Smooth muscle cell (in vitro differentiated cells): ENCODE results near the gene TM7SF3. TPM values are rescaled to one million over a fixed set of nuclear protein-coding genes. Genes with fewer than 3 reads are reported as not detected.
"Not testable (repeated sequence)": the region's sequence is repeated elsewhere in the genome, so short reads cannot be mapped to it uniquely, and the experiment has no call there.

Source experiments
- DNase-seq: peaks from one replicate; lab custom pipeline; 2025; ENCODE audit not compliant: unreplicated experiment; lab: John Stamatoyannopoulos, UW
- H2AFZ ChIP-seq: fragments of 200-600 bp; sonication (generic); 2 replicates; pipeline ENCODE4 v1.6.0; 2016; ENCODE audit warnings: antibody characterized with exemption, low read depth, mild to moderate bottlenecking
- H3F3A ChIP-seq: fragments of 200-600 bp; sonication (generic); 2 replicates; pipeline ENCODE4 v1.6.0; 2017; ENCODE audit warnings: antibody characterized with exemption, low read depth
- H3K27ac ChIP-seq: fragments of 200-600 bp; sonication (generic); 2 replicates; pipeline ENCODE4 v1.5.1; 2016; ENCODE audit warnings: low read depth, mild to moderate bottlenecking
- H3K27me3 ChIP-seq: fragments of 200-600 bp; sonication (generic); 2 replicates; pipeline ENCODE4 v1.6.1; 2016; ENCODE audit warnings: low read depth, mild to moderate bottlenecking
- H3K36me3 ChIP-seq: fragments of 200-600 bp; sonication (generic); 2 replicates; pipeline ENCODE4 v1.5.1; 2016; ENCODE audit warnings: low read depth
- H3K4me1 ChIP-seq: fragments of 200-600 bp; sonication (generic); 2 replicates; pipeline ENCODE4 v1.5.1; 2016; ENCODE audit warnings: low read depth
- H3K4me2 ChIP-seq: fragments of 200-600 bp; sonication (generic); 2 replicates; pipeline ENCODE4 v1.6.0; 2016; ENCODE audit warnings: mild to moderate bottlenecking
- H3K4me3 ChIP-seq: fragments of 200-600 bp; sonication (generic); 2 replicates; pipeline ENCODE4 v1.5.1; 2016; ENCODE audit warnings: mild to moderate bottlenecking
- H3K79me2 ChIP-seq: fragments of 200-600 bp; sonication (generic); 2 replicates; pipeline ENCODE4 v1.6.0; 2016; ENCODE audit warnings: low read depth, mild to moderate bottlenecking
- H3K9ac ChIP-seq: fragments of 200-600 bp; sonication (generic); 2 replicates; pipeline ENCODE4 v1.6.0; 2016; ENCODE audit warnings: low read depth
- H3K9me3 ChIP-seq: fragments of 200-600 bp; sonication (generic); replicated peaks from 2 replicates; pipeline ENCODE4 v1.5.1; 2016; ENCODE audit warnings: low read depth
- H4K20me1 ChIP-seq: fragments of 200-600 bp; sonication (generic); 2 replicates; pipeline ENCODE4 v1.6.0; 2016; ENCODE audit warnings: low read depth
- WGBS: methylation state at CpG from one replicate; pipeline ENCODE4 v1.1.7; 2016; ENCODE audit warnings: low lambda C conversion rate; 5-methylcytosine and 5-hydroxymethylcytosine counted together
- polyA plus RNA-seq: library from polyadenylated mRNA; unstranded; fragments of >200 nt; fragmentation: Nextera tagmentation; extraction: Ambion mirVana; gene quantifications from 2 replicates; pipeline ENCODE4 v1.2.1, GENCODE V29; 2016
- total RNA-seq: library from RNA; depleted of rRNA; stranded (reverse); fragments of >200 nt; gene quantifications from 2 replicates; pipeline ENCODE4 v1.2.3, GENCODE V29; 2014
- TF ChIP-seq, protein P1 (sequence below): fragments of 200-600 bp; sonication (generic); IDR thresholded peaks from 2 replicates; pipeline ENCODE4 v1.5.1; 2017; ENCODE audit warnings: borderline replicate concordance, mild to moderate bottlenecking, antibody characterized with exemption; ENCODE audit not compliant: insufficient read depth, poor library complexity, severe bottlenecking

TM7SF3 gene
- total and polyA plus RNA-seq, 2 experiments from 2014 or later, result 48.2 to 67.4 TPM

DNA sequence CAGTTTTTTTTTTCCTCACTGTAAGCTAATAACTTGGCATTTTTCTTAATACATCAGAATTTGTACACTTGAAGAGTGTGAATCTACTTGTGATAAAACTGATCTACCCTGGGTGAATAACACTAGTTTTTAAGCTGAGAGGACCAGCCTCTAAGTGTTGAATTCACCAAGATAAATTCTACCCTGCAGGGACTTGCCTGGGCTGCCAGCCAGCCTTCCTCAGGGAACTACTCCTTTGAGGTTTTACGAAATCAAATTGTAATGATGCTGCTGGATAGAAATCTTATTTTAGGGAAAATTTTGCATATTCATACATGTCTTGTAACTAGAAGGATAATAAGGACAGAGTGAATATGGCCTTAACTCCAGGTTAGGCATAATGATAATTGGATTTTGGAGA lies 10.1 kb upstream of the TM7SF3 start:
- Histone ChIP-seq H3K79me2 (peaks cover 40% of the 10 kb centered on the region), H3K9me3 (no peaks in the 10 kb centered on the region), H3K36me3 (peaks cover 14% of the 10 kb centered on the region), H4K20me1 (peaks cover 26% of the 10 kb centered on the region), H3K27me3 (no peaks in the 10 kb centered on the region), H3K9ac (no peak overlapping the region), H3K4me2 (peak overlapping the region; percentile 97), H3K4me3 (no peak overlapping the region), H3F3A (no peaks in the 10 kb centered on the region), H2AFZ (no peak overlapping the region), H3K4me1 (peaks cover 12% of the 10 kb centered on the region), H3K27ac (no peak overlapping the region)
- 90% methylated on average over 1 of the region's 1 CpG for WGBS
- no peak for DNase-seq
- TF ChIP-seq, protein P1, sequence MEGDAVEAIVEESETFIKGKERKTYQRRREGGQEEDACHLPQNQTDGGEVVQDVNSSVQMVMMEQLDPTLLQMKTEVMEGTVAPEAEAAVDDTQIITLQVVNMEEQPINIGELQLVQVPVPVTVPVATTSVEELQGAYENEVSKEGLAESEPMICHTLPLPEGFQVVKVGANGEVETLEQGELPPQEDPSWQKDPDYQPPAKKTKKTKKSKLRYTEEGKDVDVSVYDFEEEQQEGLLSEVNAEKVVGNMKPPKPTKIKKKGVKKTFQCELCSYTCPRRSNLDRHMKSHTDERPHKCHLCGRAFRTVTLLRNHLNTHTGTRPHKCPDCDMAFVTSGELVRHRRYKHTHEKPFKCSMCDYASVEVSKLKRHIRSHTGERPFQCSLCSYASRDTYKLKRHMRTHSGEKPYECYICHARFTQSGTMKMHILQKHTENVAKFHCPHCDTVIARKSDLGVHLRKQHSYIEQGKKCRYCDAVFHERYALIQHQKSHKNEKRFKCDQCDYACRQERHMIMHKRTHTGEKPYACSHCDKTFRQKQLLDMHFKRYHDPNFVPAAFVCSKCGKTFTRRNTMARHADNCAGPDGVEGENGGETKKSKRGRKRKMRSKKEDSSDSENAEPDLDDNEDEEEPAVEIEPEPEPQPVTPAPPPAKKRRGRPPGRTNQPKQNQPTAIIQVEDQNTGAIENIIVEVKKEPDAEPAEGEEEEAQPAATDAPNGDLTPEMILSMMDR, result no peak

DNA sequence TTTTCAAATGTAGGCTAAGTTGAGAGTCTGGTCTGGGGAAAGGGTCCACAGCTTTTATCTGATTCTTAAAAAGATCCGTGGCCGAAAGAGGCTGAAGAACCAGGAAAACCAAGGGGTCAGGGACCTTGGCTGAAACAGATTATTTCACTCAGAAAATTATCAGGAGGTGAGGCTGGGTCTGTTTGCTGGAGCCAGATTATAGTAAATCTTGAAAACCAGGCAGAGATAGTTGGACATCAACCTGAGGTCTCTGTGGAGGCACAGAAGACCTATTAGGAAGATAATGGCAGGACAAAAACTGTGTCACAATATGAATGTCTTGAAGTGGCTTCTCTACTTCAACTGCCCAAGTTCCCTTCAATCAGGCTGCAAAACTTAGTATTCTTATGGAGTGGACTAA lies 6.6 kb upstream of the TM7SF3 start:
- no peak overlapping the region for H2AFZ ChIP-seq
- no peak for DNase-seq
- H3K9me3 ChIP-seq, result no peaks in the 10 kb centered on the region
- peaks cover 9% of the 10 kb centered on the region for H3F3A ChIP-seq
- H3K27ac ChIP-seq, result no peak overlapping the region
- H3K27me3 ChIP-seq, result no peaks in the 10 kb centered on the region
- peaks cover 22% of the 10 kb centered on the region for H4K20me1 ChIP-seq
- no peak overlapping the region for H3K4me2 ChIP-seq
- 94% methylated on average over 2 of the region's 2 CpGs for WGBS
- H3K9ac ChIP-seq, result no peak overlapping the region
- H3K36me3 ChIP-seq, result no peaks in the 10 kb centered on the region
- H3K4me3 ChIP-seq, result no peak overlapping the region
- TF ChIP-seq, protein P1, result no peak
- H3K4me1 ChIP-seq, result peaks cover 12% of the 10 kb centered on the region
- peaks cover 33% of the 10 kb centered on the region for H3K79me2 ChIP-seq

DNA sequence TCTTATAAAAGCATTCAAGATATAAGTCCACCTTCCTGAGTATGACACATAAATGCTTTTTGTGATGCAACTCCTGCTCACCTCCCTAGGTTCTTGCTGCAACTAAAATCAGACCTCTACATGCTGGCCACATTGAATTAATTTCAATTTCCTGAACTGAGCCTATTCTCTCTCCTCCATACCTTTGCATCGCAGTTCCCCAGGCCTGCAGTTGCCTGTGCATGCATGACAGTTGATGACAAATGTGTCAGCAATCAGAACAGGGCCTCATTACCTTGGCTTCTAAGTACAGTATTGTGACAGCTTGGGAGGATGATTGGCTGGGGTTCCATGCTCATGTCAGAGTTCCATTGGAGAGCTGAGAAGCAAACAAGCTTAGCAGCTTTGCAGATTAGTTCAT lies 3.9 kb upstream of the TM7SF3 start:
- no peak overlapping the region for H3K4me3 ChIP-seq
- H4K20me1 ChIP-seq, result no peaks in the 10 kb centered on the region
- H3K79me2 ChIP-seq, result peaks cover 6% of the 10 kb centered on the region
- peak overlapping the region; percentile 53 for H3K4me2 ChIP-seq
- TF ChIP-seq, protein P1, result no peak
- H3K4me1 ChIP-seq, result peaks cover 9% of the 10 kb centered on the region
- peak overlapping the region; percentile 57 for H3K27ac ChIP-seq
- 76% methylated on average over 1 of the region's 1 CpG for WGBS
- no peaks in the 10 kb centered on the region for H3K27me3 ChIP-seq
- no peaks in the 10 kb centered on the region for H3K9me3 ChIP-seq
- H2AFZ ChIP-seq, result peak overlapping the region; percentile 53
- no peaks in the 10 kb centered on the region for H3K36me3 ChIP-seq
- no peak overlapping the region for H3K9ac ChIP-seq
- peaks cover 19% of the 10 kb centered on the region for H3F3A ChIP-seq
- no peak for DNase-seq

DNA sequence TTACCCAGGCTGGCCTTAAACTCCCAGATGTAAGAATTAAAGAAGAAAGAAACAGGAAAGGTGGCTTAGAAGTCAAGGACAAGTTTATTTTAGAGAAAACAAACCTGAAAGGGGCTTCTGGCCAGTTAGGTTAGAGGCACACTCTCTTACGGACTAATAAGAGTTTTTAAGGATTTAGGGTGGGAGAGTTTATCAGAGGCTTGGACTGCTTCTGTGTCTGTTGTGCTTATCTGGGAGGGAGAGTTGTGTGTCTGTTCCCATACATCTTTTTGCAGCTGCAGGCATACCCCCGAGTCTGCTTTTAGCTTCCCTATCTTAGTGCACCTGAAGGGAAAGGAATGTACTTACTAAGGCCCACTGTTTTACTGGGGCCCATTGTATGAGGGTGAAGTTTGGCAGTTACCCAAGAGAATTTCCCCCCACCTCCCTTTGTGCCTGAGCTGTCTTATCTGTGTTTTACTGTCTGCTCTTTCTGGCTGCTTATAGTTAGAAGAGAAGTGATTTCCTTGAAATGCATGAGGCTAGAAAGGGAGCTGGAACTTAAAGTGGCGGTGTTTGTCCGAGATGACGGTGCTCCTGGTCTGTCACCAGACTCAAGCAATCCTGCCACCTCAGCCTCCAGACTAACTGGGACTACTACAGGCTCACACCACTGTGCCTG lies 3.1 kb upstream of the TM7SF3 start:
- 5% methylated on average over 5 of the region's 5 CpGs for WGBS

More for the DNA sequence above, 3.1 kb upstream of the TM7SF3 start:
- not testable (repeated sequence) for H3K4me1 ChIP-seq, H3K4me3 ChIP-seq, H4K20me1 ChIP-seq, H3K36me3 ChIP-seq, H3K79me2 ChIP-seq, H3K9me3 ChIP-seq, H3K9ac ChIP-seq, DNase-seq, H3K27me3 ChIP-seq
- Histone ChIP-seq H3K27ac (peak overlapping the region; percentile 57), H3K4me2 (peak overlapping the region; percentile 53), H3F3A (peaks cover 19% of the 10 kb centered on the region), H2AFZ (peak overlapping the region; percentile 69)
